Activated CD4-positive, alpha-beta memory T cell treated with anti-CD3 and anti-CD28 coated beads, Interleukin-2, amount 10 ng/mL, durations not matched to agents 7 days and 5 days (primary cell): ENCODE measurements around the gene KLHL3. TPM values are rescaled to one million over a fixed set of nuclear protein-coding genes. Genes with fewer than 3 reads are reported as not detected.

Source experiments
- CTCF ChIA-PET: fragments of 350-600 bp; sonication (Branson Sonifier 250); formaldehyde crosslinking; loops from one replicate; lab custom pipeline; 2021; ENCODE audit warnings: antibody characterized with exemption, inconsistent platforms; lab: Charles Lee
- POLR2A ChIA-PET: fragments of 350-600 bp; sonication (Branson Sonifier 250); formaldehyde crosslinking; loops from one replicate; lab custom pipeline; 2021; ENCODE audit warnings: antibody characterized with exemption; lab: Charles Lee
- DNase-seq: peaks from one replicate; pipeline ENCODE4 v3.0.0-alpha.2; 2020
- H3K27ac Mint-ChIP-seq: one replicate; pipeline ENCODE4 v1.8.0; 2021; ENCODE audit warnings: mild to moderate bottlenecking, mixed read lengths
- H3K27me3 Mint-ChIP-seq: one replicate; pipeline ENCODE4 v1.8.0; 2021; ENCODE audit warnings: mixed read lengths
- H3K36me3 Mint-ChIP-seq: one replicate; pipeline ENCODE4 v1.8.0; 2021; ENCODE audit warnings: low read depth, mixed read lengths
- H3K4me1 Mint-ChIP-seq: one replicate; pipeline ENCODE4 v1.8.0; 2021; ENCODE audit warnings: mixed read lengths
- H3K4me3 Mint-ChIP-seq: one replicate; pipeline ENCODE4 v1.8.0; 2021; ENCODE audit warnings: mild to moderate bottlenecking, mixed read lengths
- H3K9me3 Mint-ChIP-seq: one replicate; pipeline ENCODE4 v1.8.0; 2021; ENCODE audit warnings: mixed read lengths
- total RNA-seq, 2 experiments: library from RNA; stranded (reverse); gene quantifications; one replicate each; pipeline ENCODE4 v1.2.3, GENCODE V29; 2021

The KLHL3 gene
- total RNA-seq, 2 experiments from 2014 or later = 2.8 to 3.6 TPM

DNA sequence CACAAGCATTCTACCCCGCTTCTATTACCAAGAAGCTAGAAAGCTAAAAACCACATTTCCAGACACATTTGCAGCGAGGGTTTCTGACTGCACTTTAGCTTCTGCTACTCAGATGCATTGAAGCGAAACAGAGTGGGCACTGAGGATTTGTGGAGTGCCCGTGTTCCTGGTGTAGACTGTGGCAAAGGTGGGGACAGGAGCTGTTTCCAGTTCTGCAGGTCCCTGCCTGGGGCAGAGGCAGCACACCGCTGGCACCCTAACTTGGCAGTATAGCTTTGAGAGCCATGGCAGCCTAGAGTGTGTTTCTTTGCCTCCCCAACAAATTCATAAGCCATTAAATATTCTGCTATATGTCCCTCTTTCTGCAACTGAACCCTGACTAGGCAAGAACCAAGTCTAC is 128.1 kb downstream of the KLHL3 start:
- Mint-ChIP-seq H3K4me3 (no peak overlapping the region), H3K27me3 (peaks cover 52% of the 10 kb centered on the region), H3K9me3 (no peaks in the 10 kb centered on the region), H3K27ac (no peak overlapping the region), H3K4me1 (no peaks in the 10 kb centered on the region), H3K36me3 (no peaks in the 10 kb centered on the region)
- no peak for DNase-seq
- POLR2A ChIA-PET = no interaction called here
- CTCF ChIA-PET = no interaction called here

DNA sequence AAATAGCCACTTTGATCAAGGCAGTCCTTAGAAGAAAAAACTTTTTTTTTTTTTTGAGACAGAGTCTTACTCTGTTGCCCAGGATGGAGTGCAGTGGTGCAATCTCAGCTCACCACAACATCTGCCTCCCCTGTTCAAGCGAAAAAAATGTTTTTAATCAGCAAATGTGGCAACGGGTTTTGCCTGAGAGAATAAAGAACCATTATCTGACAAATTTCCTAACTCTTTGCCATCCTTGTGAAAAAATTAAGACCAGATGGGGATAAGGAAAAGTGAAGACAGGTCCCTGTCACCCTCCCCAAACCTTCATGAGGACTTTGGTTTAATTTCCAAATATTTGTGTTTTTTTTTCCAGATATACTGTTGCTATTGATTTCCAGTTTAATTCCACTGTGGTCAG is 129.5 kb downstream of the KLHL3 start:
- Mint-ChIP-seq H3K27ac (no peak overlapping the region), H3K9me3 (no peaks in the 10 kb centered on the region), H3K36me3 (no peaks in the 10 kb centered on the region), H3K4me1 (no peaks in the 10 kb centered on the region), H3K27me3 (peaks cover 52% of the 10 kb centered on the region), H3K4me3 (no peak overlapping the region)
- DNase-seq = no peak
- ChIA-PET CTCF (no interaction called here), POLR2A (no interaction called here)

DNA sequence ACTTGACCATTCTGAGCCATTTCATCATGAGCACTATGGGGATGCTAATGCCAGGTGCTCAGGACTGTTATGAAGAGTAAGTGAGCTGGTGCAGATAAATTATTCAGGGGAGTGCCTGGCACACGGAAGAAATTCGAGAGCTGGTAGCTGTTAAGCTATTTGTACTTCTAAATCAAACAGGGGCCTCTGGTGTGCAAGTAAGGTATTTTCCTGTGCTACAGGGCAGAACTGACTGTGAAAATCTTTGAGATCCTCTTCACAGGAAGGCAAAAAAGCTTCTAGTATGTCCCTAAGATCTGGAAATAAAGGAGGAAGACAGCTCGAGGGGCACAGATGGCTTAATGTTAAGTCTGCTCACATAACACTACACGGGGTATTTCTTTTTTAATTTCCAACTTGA is 130.5 kb downstream of the KLHL3 start:
- no peaks in the 10 kb centered on the region for H3K4me1 Mint-ChIP-seq
- H3K27me3 Mint-ChIP-seq = peaks cover 48% of the 10 kb centered on the region
- H3K4me3 Mint-ChIP-seq = no peak overlapping the region
- DNase-seq = no peak
- no peaks in the 10 kb centered on the region for H3K36me3 Mint-ChIP-seq
- ChIA-PET POLR2A (no interaction called here), CTCF (no interaction called here)
- H3K27ac Mint-ChIP-seq = no peak overlapping the region
- H3K9me3 Mint-ChIP-seq = no peaks in the 10 kb centered on the region

DNA sequence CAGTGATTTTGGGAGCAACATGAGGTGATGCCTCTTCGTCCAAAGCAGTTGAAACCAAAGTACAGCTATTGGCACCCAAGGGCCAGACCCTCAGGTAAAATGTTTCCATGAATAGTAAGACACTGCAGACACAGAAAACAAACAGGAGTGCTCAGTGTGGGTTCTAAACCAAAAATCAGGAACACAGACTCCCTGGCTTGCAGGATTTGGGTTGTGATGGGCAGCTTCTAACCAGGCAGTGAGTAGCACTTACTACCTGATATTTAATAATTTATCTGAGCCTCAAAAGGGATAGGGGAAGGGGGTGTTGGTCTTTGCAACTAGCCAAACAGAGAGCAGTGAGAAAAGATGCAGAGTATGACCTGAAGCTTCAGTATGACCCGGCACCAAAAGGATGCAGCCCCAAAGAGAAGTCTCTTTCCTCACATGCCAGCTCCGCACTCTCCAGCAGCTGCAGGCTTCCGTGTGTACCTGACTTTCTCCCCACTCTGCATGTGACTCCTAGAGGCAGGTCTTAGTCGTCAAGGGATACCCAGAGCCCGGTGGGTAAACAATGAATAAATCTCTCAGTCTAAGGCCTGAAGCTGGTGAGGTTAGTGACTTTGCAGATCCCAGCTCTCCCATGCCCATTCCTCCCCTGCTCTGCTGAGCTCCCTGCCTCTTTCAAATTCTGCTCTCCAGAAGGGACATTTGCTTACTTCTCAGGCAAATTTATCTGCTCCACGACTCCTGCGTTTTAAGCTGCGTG is 131.4 kb downstream of the KLHL3 start:
- ChIA-PET CTCF (no interaction called here), POLR2A (no interaction called here)
- H3K27me3 Mint-ChIP-seq = peaks cover 48% of the 10 kb centered on the region
- no peaks in the 10 kb centered on the region for H3K4me1 Mint-ChIP-seq
- no peak for DNase-seq
- H3K36me3 Mint-ChIP-seq = no peaks in the 10 kb centered on the region
- H3K27ac Mint-ChIP-seq = no peak overlapping the region
- no peaks in the 10 kb centered on the region for H3K9me3 Mint-ChIP-seq
- no peak overlapping the region for H3K4me3 Mint-ChIP-seq

DNA sequence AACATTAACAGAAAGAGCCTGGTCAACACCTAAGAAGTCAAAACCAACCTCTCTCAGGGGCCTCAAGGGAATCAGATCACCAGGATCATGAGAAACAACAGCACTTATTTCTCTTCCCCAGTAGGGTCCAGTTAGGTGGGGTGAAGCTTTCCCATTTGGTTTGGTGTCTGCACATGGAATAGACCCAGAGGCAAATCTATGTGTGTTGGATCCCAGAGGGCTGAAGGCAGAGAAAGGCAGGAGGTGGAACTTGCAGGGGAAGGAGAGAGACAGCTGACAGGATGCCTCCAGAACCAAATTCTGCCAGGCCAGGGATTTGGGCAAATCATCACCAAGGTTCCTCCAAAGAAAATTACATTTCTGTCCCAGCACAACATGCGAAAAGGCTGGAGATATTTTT is 132.0 kb downstream of the KLHL3 start:
- peaks cover 50% of the 10 kb centered on the region for H3K27me3 Mint-ChIP-seq
- H3K9me3 Mint-ChIP-seq = no peaks in the 10 kb centered on the region
- no peaks in the 10 kb centered on the region for H3K4me1 Mint-ChIP-seq
- H3K4me3 Mint-ChIP-seq = no peak overlapping the region
- DNase-seq = no peak
- ChIA-PET POLR2A (no interaction called here), CTCF (no interaction called here)
- H3K27ac Mint-ChIP-seq = no peak overlapping the region
- no peaks in the 10 kb centered on the region for H3K36me3 Mint-ChIP-seq

DNA sequence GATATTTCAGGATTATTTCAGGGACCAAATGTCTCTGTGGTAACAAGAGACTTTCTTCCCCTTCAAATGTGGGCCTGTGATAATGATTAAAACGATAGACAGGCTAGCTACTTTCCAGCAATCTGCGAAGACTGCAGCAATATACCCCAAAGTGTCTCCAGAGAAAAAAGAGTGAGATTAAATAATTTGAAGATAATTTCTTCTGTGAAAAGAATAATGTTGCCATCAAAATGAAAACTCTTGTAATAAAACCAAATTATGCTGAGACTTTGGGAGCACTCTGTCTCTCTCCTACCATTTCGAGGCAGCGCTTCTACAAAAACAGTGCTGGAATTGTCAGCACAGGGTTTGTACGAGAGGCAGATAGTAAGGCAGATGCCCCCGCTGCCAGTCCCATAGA is 132.5 kb downstream of the KLHL3 start:
- POLR2A ChIA-PET = no interaction called here

DNA sequence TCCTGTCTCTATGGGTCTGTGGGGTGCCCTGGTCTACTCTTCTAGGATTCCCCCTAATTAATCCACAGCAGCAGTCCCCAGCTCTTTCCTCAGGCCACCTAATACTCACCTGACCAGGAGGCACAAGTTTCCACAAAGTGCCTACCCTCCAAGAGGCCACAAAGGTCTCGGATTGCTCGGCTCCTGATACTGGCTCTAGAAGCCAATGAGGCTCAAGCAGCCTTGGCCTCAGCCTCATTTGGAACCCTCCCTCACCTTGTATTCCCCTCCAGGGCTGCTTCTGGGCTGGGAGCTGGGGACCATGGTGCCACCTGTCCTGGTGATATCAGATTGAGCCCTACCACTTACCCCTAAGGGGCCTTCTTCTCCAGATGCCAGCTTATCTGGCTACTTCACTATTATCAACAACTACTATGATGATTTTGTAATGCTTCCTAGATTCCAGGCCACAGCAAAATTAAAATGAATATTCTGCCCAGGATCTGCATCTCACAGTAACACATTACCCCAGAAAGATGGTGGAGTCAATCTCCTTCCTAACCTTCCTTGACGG is 133.1 kb downstream of the KLHL3 start:
- DNase-seq = no peak
- H3K4me1 Mint-ChIP-seq = no peaks in the 10 kb centered on the region
- H3K36me3 Mint-ChIP-seq = no peaks in the 10 kb centered on the region
- CTCF ChIA-PET = no interaction called here
- POLR2A ChIA-PET = no interaction called here
- no peak overlapping the region for H3K27ac Mint-ChIP-seq
- H3K27me3 Mint-ChIP-seq = peaks cover 47% of the 10 kb centered on the region
- H3K9me3 Mint-ChIP-seq = no peaks in the 10 kb centered on the region
- no peak overlapping the region for H3K4me3 Mint-ChIP-seq

More for the DNA sequence above, 132.5 kb downstream of the KLHL3 start:
- Mint-ChIP-seq H3K36me3 (no peaks in the 10 kb centered on the region), H3K27me3 (peaks cover 52% of the 10 kb centered on the region), H3K9me3 (no peaks in the 10 kb centered on the region), H3K4me1 (no peaks in the 10 kb centered on the region), H3K4me3 (no peak overlapping the region), H3K27ac (no peak overlapping the region)
- DNase-seq = no peak
- CTCF ChIA-PET = no interaction called here

DNA sequence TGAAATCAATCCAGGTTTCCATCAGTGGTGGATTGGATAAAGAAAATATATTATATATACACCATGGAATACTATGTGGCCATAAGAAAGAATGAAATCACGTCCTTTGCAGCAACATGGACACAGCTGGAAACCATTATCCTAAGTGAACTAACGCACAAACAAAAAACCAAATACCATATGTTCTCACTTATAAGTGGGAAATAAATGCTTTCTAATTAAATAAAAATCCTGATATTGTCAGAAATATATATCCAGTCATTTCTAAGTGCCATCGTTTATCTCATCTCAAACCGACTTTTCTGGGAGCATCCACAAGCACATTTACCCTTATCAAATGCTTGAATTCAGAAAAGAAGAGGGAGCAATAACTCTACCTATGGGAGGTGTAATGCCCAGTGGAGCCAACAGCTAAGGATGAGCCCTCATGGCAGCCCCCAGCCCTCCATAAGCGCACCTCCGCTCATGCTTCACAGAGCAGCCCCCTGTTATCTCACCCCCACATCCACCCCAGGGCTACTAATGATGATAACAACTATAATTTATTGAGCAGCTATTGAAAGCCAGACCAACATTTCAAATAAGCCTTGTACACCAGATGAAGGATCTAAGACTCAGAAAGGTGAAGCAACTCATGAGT is 135.0 kb downstream of the KLHL3 start:
- H3K9me3 Mint-ChIP-seq = no peaks in the 10 kb centered on the region
- no peak overlapping the region for H3K4me3 Mint-ChIP-seq
- no peaks in the 10 kb centered on the region for H3K4me1 Mint-ChIP-seq
- H3K27ac Mint-ChIP-seq = no peak overlapping the region
- DNase-seq = no peak
- H3K27me3 Mint-ChIP-seq = peaks cover 40% of the 10 kb centered on the region
- ChIA-PET CTCF (no interaction called here), POLR2A (no interaction called here)
- H3K36me3 Mint-ChIP-seq = no peaks in the 10 kb centered on the region

- CTCF ChIA-PET = no interaction called here
- Mint-ChIP-seq H3K27me3 (peaks cover 35% of the 10 kb centered on the region), H3K27ac (no peak overlapping the region), H3K4me3 (no peak overlapping the region), H3K9me3 (no peaks in the 10 kb centered on the region), H3K36me3 (no peaks in the 10 kb centered on the region), H3K4me1 (no peaks in the 10 kb centered on the region)
- DNase-seq = no peak
- POLR2A ChIA-PET = no interaction called here
Observed at GRCh38 chr5:137599457-137599856, 136.4 kb downstream of the KLHL3 start.

DNA sequence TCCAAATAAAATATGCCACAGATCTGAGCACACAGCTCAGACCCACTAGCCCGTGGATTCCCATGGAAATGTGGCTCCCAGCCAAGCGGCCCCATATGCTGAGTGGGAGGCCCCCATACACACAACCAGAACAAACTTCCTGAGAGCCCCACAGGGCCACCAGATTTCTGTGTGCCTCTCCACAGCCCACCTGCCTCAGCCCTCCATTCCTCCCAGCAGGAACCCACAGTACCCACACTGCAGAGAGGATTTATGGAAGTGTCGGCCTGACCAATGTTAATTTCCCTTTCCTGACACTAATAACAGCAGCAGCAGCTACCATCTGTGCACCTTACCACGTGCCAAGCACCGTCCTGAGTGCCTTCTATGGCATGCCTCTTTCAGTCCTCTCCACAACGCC is 137.5 kb downstream of the KLHL3 start:
- peaks cover 34% of the 10 kb centered on the region for H3K27me3 Mint-ChIP-seq
- H3K9me3 Mint-ChIP-seq = no peaks in the 10 kb centered on the region
- POLR2A ChIA-PET = no interaction called here
- H3K4me1 Mint-ChIP-seq = no peaks in the 10 kb centered on the region
- H3K4me3 Mint-ChIP-seq = no peak overlapping the region
- no peak overlapping the region for H3K27ac Mint-ChIP-seq
- CTCF ChIA-PET = no interaction called here
- H3K36me3 Mint-ChIP-seq = no peaks in the 10 kb centered on the region
- DNase-seq = no peak

GRCh38 chr5:137596941-137597340 is 138.9 kb downstream of the KLHL3 start:
- no peaks in the 10 kb centered on the region for H3K9me3 Mint-ChIP-seq
- H3K4me1 Mint-ChIP-seq = no peaks in the 10 kb centered on the region
- peaks cover 43% of the 10 kb centered on the region for H3K27me3 Mint-ChIP-seq
- ChIA-PET CTCF (no interaction called here), POLR2A (no interaction called here)
- no peaks in the 10 kb centered on the region for H3K36me3 Mint-ChIP-seq
- no peak for DNase-seq
- H3K27ac Mint-ChIP-seq = no peak overlapping the region
- no peak overlapping the region for H3K4me3 Mint-ChIP-seq

DNA sequence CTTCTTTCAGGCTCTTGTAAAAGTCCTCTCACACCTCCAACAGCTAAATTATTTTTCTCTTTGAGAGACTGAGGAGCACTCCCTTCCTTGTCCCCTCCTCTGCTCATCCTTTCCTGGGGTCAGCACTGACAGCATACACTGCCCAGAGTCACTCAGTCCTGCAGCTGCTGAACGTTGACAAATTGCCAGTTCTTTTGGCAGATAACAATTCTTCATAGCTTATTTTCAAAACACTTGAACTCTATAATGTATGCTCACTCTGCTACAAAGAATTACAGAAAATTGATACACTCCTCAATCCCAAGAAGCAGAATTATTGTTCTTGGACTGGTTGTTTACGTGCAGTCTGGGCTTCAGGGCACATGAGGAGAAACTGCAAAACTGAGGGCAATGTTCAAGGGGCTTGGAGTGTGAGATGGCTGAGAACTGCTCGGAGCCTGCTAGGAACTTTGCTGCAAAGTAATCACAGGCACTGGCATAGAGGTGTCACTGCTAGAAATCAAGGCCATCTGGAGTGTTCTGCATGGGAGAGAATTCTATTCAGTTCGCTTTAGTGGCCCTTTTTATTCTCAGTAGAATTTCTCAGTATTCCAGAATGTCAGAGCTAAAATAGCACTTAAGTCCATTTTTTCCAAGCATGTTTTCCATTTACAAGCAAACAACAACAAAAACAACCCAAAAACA is 140.4 kb downstream of the KLHL3 start:
- Mint-ChIP-seq H3K27me3 (peaks cover 47% of the 10 kb centered on the region), H3K9me3 (no peaks in the 10 kb centered on the region), H3K4me3 (no peak overlapping the region), H3K27ac (no peak overlapping the region), H3K36me3 (no peaks in the 10 kb centered on the region), H3K4me1 (no peaks in the 10 kb centered on the region)
- CTCF ChIA-PET = no interaction called here
- POLR2A ChIA-PET = no interaction called here
- no peak for DNase-seq

DNA sequence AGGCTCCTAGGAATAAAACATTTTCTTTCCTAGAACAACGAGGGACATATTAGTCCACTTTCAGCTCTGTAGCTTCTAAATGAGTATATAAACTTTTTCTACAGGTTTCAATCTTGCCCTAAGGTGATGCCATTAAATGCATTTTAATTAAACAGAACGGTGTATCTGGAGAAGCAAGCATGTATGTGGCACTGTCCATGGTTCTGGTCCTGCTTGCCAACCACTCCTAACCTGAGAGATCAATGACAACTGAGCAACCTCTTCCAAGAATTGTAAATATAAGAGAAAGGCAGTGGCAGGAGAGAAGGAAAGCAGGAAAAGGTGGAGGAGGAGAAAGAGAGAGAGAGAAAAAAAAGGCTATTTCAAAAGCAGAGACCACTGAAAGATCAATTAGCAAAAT is 141.2 kb downstream of the KLHL3 start:
- Mint-ChIP-seq H3K4me1 (no peaks in the 10 kb centered on the region), H3K27ac (no peak overlapping the region), H3K4me3 (no peak overlapping the region), H3K36me3 (no peaks in the 10 kb centered on the region), H3K27me3 (peaks cover 48% of the 10 kb centered on the region), H3K9me3 (no peaks in the 10 kb centered on the region)
- ChIA-PET CTCF (no interaction called here), POLR2A (no interaction called here)
- DNase-seq = no peak
